Effector memory CD4-positive, alpha-beta T cell (primary cell): ENCODE data around the gene ATP1A3.
"Not testable (repeated sequence)": the region's sequence is repeated elsewhere in the genome, so short reads cannot be mapped to it uniquely, and the experiment has no call there.

Experiments used
- DNase-seq, 3 donors: peaks; one replicate each; pipeline ENCODE4 v3.0.0-alpha.2; 2020
- H3K27ac ChIP-seq: 2 replicates; pipeline ENCODE4 v1.7.0; 2013; ENCODE audit warnings: mild to moderate bottlenecking, low read length, moderate library complexity; ENCODE audit not compliant: insufficient read depth, poor library complexity, severe bottlenecking
- H3K27me3 ChIP-seq: replicated peaks from 2 replicates; pipeline ENCODE4 v1.7.0; 2013; ENCODE audit warnings: mild to moderate bottlenecking, low read length; ENCODE audit not compliant: insufficient read depth, control insufficient read depth, poor library complexity, severe bottlenecking
- H3K36me3 ChIP-seq: 2 replicates; pipeline ENCODE4 v1.7.0; 2013; ENCODE audit warnings: mild to moderate bottlenecking, low read length, moderate library complexity; ENCODE audit not compliant: control insufficient read depth, insufficient read depth
- H3K4me1 ChIP-seq: 2 replicates; pipeline ENCODE4 v1.7.0; 2013; ENCODE audit warnings: low read length, mild to moderate bottlenecking; ENCODE audit not compliant: control insufficient read depth, insufficient read depth, poor library complexity, severe bottlenecking
- H3K4me3 ChIP-seq: 2 replicates; pipeline ENCODE4 v1.7.0; 2013; ENCODE audit warnings: low read length, low read depth, mild to moderate bottlenecking; ENCODE audit not compliant: insufficient read depth, poor library complexity, severe bottlenecking
- H3K9me3 ChIP-seq: 2 replicates; pipeline ENCODE4 v1.7.0; 2013; ENCODE audit warnings: mild to moderate bottlenecking, low read length, moderate library complexity; ENCODE audit not compliant: control insufficient read depth
- total RNA-seq, 3 donors: gene quantifications; one replicate each; lab custom pipeline; 2026; lab: John Stamatoyannopoulos, UW

Gene ATP1A3
- 0.35 to 0.78 (median 0.39) reads per million in 3 donors for total RNA-seq

DNA sequence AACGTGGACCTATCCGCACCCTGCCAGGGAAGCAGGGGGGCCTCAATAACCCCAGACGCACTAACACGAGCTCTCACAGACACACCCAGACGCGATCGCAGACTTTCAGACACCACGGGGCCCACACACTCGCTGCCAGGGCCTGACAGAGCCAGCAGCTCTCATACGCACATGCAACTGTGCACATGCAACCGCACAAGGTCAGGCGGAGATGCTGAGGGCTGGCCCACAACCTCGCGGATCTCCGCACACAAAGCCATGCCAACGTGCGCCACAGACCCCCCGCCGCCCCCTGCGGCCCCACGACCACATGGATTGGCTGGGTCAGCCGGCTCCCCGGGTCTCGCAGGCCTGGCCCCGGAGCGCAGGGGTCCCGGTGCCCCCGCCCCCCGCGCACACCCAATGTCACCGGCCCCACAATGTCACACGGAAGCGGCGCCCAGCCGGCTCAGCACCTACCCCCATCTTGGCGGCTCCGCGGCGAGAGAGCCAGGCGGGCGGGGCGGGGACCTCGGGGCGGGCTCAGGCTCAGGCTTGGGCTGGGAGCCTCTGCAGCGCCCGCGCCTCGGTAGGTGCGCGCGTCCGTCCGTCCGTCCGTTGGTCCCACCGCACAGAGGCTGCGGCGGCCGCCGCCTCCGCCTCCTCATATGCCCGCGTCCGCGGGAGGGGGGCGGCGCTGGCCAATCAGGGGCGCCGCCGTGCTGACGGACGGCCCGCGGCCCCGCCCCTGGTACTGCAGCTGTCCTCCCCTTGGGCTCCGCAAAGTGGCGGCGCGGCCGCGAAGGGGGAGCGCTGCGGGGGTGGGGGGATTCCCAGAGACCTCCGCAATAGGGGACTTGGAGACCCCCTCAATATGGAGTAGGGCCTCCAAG, at the start of gene ATP1A3:
Gene ATP1A3 (minus strand): TSS at position 619 of the 872 bp plus-strand sequence. CDS start 154 bp downstream, at position 465.
- peaks cover 25% of the 10 kb centered on the region for H3K27me3 ChIP-seq
- H3K4me1 ChIP-seq = peaks cover 19% of the 10 kb centered on the region
- H3K27ac ChIP-seq = no peak within 1 kb of the TSS
- no peaks in the 10 kb centered on the region for H3K9me3 ChIP-seq
- DNase-seq = peak; percentile 32 to 47 (median 44)
- H3K36me3 ChIP-seq = no peaks in the 10 kb centered on the region
- H3K4me3 ChIP-seq = peak within 1 kb of the TSS; percentile 48

DNA sequence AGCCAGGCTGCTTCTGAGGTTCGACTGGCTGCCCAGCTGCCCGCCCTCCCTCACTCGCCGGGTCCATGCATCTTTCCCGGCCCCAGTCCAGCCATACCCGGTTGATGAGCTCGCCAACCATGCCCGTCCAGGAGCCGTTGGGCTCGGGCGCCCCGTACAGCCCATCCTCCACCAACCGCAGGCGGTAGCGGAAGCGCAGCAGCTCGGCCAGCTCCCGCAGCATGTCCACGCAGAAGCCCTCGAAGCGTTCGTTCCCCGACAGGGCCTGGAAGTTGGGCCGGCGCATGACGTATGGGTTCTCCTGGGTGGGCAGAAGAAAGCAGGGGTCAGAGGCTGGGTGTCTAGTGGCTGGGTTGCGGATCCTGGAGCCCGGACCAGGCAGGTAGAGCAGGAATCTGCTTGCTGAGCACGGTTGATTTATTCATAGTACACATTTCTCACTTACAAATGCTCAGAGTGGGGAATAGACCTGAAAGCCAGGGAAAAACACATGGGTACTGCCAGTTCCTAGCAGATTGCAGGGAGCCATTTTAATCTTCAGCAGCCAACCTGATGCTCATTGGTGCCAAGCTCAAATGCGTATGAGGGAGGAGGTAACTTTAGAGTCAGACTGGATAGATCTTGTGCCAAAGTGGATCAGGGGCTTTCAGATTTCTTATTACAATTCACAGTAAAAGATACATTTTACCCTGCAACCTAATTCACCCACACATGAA, 48.6 kb upstream of the ATP1A3 start:
- DNase-seq = no peak
- Histone ChIP-seq H3K4me1 (no peaks in the 10 kb centered on the region), H3K9me3 (no peaks in the 10 kb centered on the region), H3K36me3 (no peaks in the 10 kb centered on the region), H3K27me3 (no peaks in the 10 kb centered on the region), H3K27ac (no peak overlapping the region), H3K4me3 (no peak overlapping the region)

DNA sequence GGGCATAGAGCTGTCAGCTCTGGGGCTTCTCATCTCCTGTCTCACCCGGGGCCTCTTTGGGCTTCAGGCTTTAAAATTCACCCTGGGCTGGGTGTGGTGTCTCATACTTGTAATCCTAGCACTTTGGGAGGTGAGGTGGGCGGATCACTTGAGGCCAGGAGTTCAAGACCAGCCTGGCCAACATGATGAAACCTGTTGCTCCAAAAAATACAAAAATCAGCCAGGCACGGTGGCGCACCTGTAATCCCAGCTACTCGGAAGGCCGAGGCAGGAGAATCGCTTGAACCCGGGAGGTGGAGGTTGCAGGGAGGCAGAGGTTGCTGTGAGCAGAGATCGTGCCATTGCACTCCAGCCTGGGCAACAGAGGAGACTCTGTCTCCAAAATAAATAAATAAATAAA, 46.5 kb upstream of the ATP1A3 start:
- H3K9me3 ChIP-seq, H3K36me3 ChIP-seq, H3K4me1 ChIP-seq, H3K27me3 ChIP-seq, DNase-seq, H3K4me3 ChIP-seq, H3K27ac ChIP-seq: not testable (repeated sequence)

DNA sequence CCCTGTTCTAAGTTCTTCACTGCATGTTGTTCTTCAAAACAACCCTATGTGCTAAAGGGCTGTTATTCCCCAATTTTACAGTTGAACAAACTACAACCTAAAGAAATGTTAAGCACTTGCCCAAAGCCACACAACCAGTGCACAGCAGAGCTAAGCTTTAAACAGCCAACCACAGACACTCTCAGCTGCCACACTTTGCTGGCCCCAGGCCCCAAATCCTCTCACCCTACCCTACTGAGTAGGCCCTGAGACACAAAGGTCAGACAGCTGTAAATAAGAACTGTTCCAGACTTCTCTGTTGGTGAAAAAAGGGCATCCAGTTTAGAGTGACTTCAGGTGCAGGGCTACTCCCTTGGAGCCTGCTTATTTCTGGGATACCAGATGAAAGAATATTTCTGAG, 46.0 kb upstream of the ATP1A3 start:
- no peak for DNase-seq
- no peaks in the 10 kb centered on the region for H3K4me1 ChIP-seq
- no peak overlapping the region for H3K27ac ChIP-seq
- H3K4me3 ChIP-seq = no peak overlapping the region
- H3K9me3 ChIP-seq = no peaks in the 10 kb centered on the region
- no peaks in the 10 kb centered on the region for H3K27me3 ChIP-seq
- H3K36me3 ChIP-seq = no peaks in the 10 kb centered on the region

DNA sequence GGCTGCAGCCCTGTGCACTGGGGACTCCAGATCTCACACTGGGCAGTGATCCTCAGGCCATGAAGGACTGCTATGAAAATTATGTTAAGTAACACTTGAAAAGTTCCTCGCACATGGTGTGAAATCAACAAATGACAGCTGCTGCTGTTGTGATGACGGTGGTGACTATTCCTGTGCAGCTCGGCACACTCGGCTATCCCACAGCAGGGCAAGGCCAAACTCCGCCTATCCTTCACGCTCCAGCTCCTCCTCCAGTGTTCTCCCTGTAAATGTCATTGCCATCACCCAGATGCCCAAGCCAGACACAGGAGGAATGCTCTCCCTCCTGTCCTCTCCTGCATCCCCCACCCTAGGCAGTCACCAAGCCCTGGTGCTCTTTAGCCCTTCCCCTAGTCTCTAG, 44.6 kb upstream of the ATP1A3 start:
- H3K4me1 ChIP-seq = no peaks in the 10 kb centered on the region
- no peaks in the 10 kb centered on the region for H3K9me3 ChIP-seq
- no peaks in the 10 kb centered on the region for H3K36me3 ChIP-seq
- H3K4me3 ChIP-seq = no peak overlapping the region
- H3K27me3 ChIP-seq = no peaks in the 10 kb centered on the region
- no peak overlapping the region for H3K27ac ChIP-seq
- DNase-seq = no peak

DNA sequence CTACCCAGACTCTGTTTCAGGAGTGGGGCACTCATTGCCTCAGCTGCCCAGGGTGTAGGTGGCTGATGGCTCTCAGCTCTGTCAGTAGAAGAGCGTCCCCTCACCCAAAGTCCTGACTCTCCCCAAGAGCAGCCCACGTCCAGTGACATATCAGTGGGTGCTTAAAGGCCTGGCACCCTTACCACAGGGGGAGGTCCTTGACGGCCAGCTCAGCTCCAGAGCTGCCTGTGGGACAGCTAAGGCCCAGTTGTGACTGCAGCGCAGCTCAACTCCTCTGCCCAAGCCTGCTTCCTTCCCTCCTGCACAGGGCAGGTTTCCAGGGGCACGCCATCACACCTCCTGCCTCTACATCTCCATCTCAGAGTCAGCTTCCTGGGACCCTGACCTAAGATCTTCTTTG, 43.6 kb upstream of the ATP1A3 start:
- no peak overlapping the region for H3K27ac ChIP-seq
- H3K4me3 ChIP-seq = no peak overlapping the region
- no peaks in the 10 kb centered on the region for H3K4me1 ChIP-seq
- no peak for DNase-seq
- no peaks in the 10 kb centered on the region for H3K9me3 ChIP-seq
- no peaks in the 10 kb centered on the region for H3K36me3 ChIP-seq
- no peaks in the 10 kb centered on the region for H3K27me3 ChIP-seq

DNA sequence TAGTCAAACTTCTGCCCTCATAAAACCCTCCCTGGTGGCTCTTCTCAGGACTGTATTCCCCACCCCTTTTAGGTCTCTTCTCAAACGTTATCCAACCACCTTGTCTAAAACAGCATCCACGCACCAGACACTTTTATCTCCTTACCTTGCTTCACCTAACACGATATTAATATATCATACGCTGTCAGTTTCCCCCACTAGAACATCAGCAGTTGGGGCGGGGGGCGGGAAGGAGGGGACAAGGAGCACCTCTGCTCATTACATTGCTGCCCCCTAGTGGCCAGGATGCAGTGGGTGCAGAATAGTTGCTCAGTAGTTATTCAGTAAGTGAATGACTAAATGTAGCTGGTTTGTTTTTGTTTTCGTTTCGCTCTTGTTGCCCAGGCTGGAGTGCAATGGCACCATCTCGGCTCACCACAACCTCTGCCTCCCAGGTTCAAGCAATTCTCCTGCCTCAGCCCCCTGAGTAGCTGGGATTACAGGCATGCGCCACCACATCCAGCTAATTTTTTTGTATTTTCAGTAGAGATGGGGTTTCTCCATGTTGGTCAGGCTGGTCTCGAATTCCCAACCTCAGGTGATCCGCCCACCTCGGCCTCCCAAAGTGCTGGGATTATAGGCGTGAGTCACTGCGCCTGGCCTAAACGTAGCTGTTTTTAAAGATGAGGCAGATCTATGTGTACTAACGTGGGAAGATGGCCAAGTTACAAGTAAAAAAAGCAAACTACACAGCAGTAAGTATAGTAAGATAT, 40.8 kb upstream of the ATP1A3 start:
- H3K9me3 ChIP-seq, H3K27ac ChIP-seq, H3K27me3 ChIP-seq, H3K36me3 ChIP-seq, H3K4me3 ChIP-seq, H3K4me1 ChIP-seq: not testable (repeated sequence)
- DNase-seq = peak; percentile 11 to 54 (median 29)

DNA sequence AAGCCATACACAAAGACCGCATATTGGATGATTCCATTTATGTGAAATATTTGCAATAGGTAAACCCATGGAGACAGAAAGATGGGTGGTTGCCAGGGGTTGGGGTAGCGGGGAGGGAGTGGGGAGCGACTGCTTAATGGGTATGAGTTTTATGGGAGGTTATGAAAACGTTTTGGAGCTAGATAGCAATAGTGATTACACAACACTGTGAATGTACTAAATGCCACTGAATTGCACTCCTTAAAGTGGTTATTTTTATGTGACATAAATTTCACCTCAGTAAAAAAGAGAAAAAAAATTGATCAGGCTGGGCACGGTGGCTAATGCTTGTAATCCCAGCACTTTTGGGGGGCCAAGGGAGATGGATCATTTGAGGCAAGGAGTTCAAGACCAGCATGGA, 39.4 kb upstream of the ATP1A3 start:
- Histone ChIP-seq H3K27ac (no peak overlapping the region), H3K9me3 (no peaks in the 10 kb centered on the region), H3K36me3 (no peaks in the 10 kb centered on the region), H3K4me1 (no peaks in the 10 kb centered on the region), H3K27me3 (no peaks in the 10 kb centered on the region), H3K4me3 (no peak overlapping the region)
- DNase-seq = no peak

DNA sequence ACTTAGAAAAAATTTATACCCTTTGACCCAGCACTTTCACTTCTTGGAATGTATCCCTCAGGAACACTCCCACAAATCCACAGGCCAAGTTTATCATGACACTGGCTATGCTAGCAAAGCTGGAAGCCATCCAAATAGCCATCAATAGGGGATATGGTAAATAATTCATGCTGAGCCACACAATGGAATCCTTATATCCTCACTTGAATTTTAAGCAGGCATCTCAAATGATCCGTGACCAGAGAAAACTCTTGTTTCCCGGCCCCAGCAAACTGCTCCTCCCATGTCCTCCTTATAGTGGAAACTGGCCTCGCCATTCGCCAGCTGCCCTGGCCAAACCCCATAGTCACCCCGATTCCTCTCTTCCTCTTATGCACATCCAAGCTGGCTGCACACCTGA, 38.4 kb upstream of the ATP1A3 start:
- Histone ChIP-seq H3K4me1 (no peaks in the 10 kb centered on the region), H3K27me3 (no peaks in the 10 kb centered on the region), H3K27ac (no peak overlapping the region), H3K36me3 (no peaks in the 10 kb centered on the region), H3K4me3 (no peak overlapping the region), H3K9me3 (no peaks in the 10 kb centered on the region)
- no peak for DNase-seq
